ENCODE data around the gene RGS18. TPM values are rescaled to one million over a fixed set of nuclear protein-coding genes. Genes with fewer than 3 reads are reported as not detected.
"Not testable (repeated sequence)": the region's sequence is repeated elsewhere in the genome, so short reads cannot be mapped to it uniquely, and the experiment has no call there.

The RGS18 gene
- total and polyA plus RNA-seq, 10 donors: 5.5 to 84.7 (median 39.2) TPM

DNA sequence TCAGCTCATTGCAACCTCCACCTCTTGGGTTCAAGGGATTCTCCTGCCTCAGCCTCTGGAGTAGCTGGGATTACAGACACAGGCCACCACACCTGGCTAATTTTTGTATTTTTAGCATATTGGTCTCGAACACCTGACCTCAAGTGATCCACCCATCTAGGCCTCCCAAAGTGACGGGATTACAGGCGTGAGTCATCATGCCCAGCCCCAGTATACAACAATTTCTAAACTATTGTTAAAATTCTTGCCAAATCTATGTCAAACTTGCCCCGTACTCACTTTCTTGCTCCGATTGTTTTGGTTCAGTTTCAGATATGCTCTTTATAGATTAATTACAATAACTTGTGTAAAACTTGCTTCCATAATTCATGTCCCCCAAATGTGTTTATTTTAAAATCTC, 4.1 kb downstream of the RGS18 start:
- no peaks in the 10 kb centered on the region for H3K36me3 ChIP-seq
- no peaks in the 10 kb centered on the region for H3K27me3 ChIP-seq (replicated peaks in 1 of 7)
- no peak for DNase-seq
- intact Hi-C loops (cut with DNase I; ENCODE audit: low total_unique reads): no loop called here
- peak overlapping the region in 2 of 8 donors; percentile 3 to 50 for H3K4me3 ChIP-seq
- WGBS, 5 donors: 69 to 90% (median 77%) methylated on average over 5 of the region's 5 CpGs
- peaks cover 0 to 8% (median 2%) of the 10 kb centered on the region in 6 donors for H3K4me1 ChIP-seq
- TF ChIP-seq, protein P1, sequence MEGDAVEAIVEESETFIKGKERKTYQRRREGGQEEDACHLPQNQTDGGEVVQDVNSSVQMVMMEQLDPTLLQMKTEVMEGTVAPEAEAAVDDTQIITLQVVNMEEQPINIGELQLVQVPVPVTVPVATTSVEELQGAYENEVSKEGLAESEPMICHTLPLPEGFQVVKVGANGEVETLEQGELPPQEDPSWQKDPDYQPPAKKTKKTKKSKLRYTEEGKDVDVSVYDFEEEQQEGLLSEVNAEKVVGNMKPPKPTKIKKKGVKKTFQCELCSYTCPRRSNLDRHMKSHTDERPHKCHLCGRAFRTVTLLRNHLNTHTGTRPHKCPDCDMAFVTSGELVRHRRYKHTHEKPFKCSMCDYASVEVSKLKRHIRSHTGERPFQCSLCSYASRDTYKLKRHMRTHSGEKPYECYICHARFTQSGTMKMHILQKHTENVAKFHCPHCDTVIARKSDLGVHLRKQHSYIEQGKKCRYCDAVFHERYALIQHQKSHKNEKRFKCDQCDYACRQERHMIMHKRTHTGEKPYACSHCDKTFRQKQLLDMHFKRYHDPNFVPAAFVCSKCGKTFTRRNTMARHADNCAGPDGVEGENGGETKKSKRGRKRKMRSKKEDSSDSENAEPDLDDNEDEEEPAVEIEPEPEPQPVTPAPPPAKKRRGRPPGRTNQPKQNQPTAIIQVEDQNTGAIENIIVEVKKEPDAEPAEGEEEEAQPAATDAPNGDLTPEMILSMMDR (IDR thresholded peaks at IDR 0.05 in 8 of 11, conservative IDR thresholded peaks at IDR 0.05 in 3 of 11): no peak
- TF ChIP-seq POLR2AphosphoS5 (IDR thresholded peaks at IDR 0.05): no peak
- TF ChIP-seq POLR2A (IDR thresholded peaks at IDR 0.05): no peak
- peaks cover 0 to 13% (median 10%) of the 10 kb centered on the region in 8 donors for H3K9me3 ChIP-seq
- peak overlapping the region in 6 of 8 donors; percentile 10 to 93 (median 82) for H3K27ac ChIP-seq

DNA sequence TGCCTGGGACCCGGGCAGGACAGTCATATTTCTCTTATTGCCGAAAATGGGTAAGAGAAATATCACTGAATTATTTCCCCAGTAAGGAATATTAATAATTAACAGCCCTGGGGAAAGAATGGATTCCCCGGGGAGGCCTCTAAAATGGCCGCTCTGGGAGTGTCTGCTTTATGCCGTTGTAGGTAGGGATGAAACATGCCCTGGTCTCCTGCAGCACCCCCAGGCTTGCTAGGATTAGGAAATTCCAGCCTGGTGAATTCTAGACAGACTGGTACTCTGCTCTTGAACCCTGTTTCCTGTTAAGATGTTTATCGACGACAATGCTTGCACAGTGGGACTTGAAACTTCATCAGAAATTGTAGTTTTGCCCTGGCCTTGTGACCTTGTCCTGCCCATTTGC, 6.7 kb downstream of the RGS18 start:
- H3K27me3 ChIP-seq (replicated peaks in 1 of 7); H3K4me3 ChIP-seq; H3K27ac ChIP-seq; H3K36me3 ChIP-seq; intact Hi-C loops (cut with DNase I; ENCODE audit: low total_unique reads); DNase-seq: not testable (repeated sequence)
- 74 to 87% (median 81%) methylated on average over 7 of the region's 7 CpGs for WGBS, 5 donors
- Histone ChIP-seq H3K4me1 (peaks cover 0 to 34% (median 16%) of the 10 kb centered on the region in 6 donors), H3K9me3 (peaks cover 0 to 13% (median 10%) of the 10 kb centered on the region in 8 donors)

DNA sequence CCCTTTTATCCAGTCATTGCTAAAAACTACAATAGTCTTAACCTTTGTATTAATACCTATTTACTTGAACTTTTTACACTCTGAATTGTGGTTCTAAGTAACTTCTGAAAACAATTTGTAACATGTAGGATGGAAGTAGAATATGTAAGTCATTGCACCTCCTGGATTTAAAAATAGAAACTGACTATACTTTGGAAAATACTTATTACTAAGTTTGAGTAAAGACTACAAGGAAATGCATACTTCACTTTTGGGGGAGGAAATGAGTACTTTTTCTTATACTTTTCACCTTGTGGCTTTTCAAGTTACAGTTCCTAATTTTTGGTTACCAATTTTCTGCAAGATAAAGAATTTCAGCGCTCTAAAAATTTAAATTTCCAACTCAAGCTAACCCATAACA, 8.7 kb downstream of the RGS18 start:
- H3K4me1 ChIP-seq: peaks cover 0 to 52% (median 24%) of the 10 kb centered on the region in 6 donors
- intact Hi-C loops (cut with DNase I; ENCODE audit: low total_unique reads): no loop called here
- H3K27ac ChIP-seq: peak overlapping the region in 2 of 8 donors; percentile 51 to 65
- TF ChIP-seq, protein P1 (IDR thresholded peaks at IDR 0.05 in 8 of 11, conservative IDR thresholded peaks at IDR 0.05 in 3 of 11): no peak
- TF ChIP-seq POLR2A (IDR thresholded peaks at IDR 0.05) (no peak), POLR2AphosphoS5 (IDR thresholded peaks at IDR 0.05) (no peak)
- 62 to 80% (median 67%) methylated on average over 1 of the region's 1 CpG for WGBS, 5 donors
- no peak overlapping the region for H3K4me3 ChIP-seq
- no peaks in the 10 kb centered on the region for H3K36me3 ChIP-seq
- peaks cover 0 to 13% (median 10%) of the 10 kb centered on the region in 8 donors for H3K9me3 ChIP-seq
- H3K27me3 ChIP-seq (replicated peaks in 1 of 7): no peaks in the 10 kb centered on the region
- DNase-seq: no peak

DNA sequence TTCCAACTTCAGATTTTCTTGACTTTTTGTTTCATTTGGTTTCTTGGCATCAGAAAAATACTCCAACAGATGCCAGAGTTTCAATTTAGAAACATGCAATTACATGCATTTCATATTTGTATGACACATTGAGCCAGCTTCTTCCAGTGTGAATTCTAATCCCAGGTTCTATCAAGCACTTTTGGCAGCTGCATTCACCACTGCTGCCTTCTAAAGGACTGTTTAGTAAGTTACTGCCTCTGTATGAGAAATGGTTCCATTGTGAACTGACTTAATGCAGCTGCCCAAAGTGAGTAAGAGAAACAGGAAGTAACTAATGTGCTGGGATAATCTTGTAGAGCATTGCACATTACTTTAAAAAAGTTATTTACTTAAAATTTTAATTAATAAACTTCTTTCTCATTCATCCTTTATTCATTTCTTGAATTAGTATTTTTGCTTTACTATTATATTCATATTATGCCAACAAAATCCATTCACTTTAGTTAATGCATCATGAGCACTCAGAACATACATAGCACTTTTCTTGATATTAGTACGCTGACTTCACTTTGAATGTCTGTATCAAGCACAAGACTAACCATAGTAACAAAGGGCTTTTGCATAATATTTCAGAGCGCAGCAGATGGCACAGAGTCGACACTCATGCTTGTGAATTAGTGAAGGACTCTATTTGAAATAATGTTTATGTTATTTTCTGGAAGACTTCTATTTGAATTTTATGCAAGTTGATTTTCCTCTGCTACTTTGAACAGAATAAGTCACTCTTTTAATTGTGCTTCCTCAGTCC, 9.8 kb downstream of the RGS18 start:
- no peak for TF ChIP-seq POLR2A (IDR thresholded peaks at IDR 0.05)
- no peak for TF ChIP-seq POLR2AphosphoS5 (IDR thresholded peaks at IDR 0.05)
- TF ChIP-seq, protein P1 (IDR thresholded peaks at IDR 0.05 in 8 of 11, conservative IDR thresholded peaks at IDR 0.05 in 3 of 11): no peak
- Histone ChIP-seq H3K4me1 (peaks cover 0 to 56% (median 24%) of the 10 kb centered on the region in 6 donors), H3K9me3 (peaks cover 0 to 13% (median 10%) of the 10 kb centered on the region in 8 donors), H3K27me3 (replicated peaks in 1 of 7) (no peaks in the 10 kb centered on the region), H3K36me3 (no peaks in the 10 kb centered on the region), H3K27ac (peak overlapping the region in 4 of 8 donors; percentile 18 to 65 (median 40)), H3K4me3 (no peak overlapping the region)
- intact Hi-C loops (cut with DNase I; ENCODE audit: low total_unique reads): no loop called here
- DNase-seq: no peak
- WGBS, 5 donors: 85 to 90% (median 88%) methylated on average over 3 of the region's 3 CpGs

All from spleen (tissue), 11 donors.